NCI-H2196 (cell line): Measurements from ENCODE around the gene CRAT.
A peak's percentile ranks its signal among the peaks of the same experiment; 100 is the strongest.

ENCODE experiments used
- DNase-seq: peaks from one replicate; lab custom pipeline; 2025; ENCODE audit not compliant: unreplicated experiment; lab: John Stamatoyannopoulos, UW

Gene CRAT

DNA sequence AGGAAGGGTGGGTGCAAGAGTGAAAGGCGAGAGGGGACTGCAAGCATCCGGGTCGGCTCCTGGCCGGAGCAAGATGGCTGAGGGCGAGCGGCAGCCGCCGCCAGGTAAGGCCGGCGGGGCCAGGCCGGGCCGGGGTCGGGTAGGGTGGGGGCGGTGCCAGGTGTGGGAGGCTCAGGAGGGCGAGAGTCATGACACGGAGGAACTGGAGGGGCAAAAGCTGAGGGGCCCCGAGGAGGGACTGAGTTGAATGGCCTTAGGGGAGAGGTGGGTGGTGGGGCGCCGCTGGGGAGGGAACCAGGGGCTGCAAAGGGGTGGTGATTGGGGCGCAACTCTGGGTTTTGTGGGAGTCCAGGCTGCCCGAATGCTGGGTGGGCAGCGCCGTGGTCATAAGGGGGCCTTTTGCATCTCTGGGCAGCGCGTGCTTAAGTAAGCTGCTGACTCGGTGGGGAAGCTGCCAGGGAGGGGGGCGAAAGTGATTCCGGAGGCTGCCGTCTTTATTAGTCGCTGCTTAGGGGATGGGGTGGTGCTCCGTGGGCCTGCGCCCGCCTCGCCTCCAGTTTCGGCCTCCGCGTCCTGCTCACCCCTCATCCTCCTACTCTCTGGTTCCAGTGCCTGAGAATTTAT is 1.0 kb upstream of the CRAT start:
- DNase-seq, result no peak

GRCh38 chr9:129109952-129110739 is 447 bp downstream of the CRAT start:
- DNase-seq, result no peak

GRCh38 chr9:129109537-129109903 is 1.1 kb downstream of the CRAT start:
- peak; percentile 15 for DNase-seq

GRCh38 chr9:129108805-129109536 is 1.6 kb downstream of the CRAT start:
- DNase-seq, result peak; percentile 26

DNA sequence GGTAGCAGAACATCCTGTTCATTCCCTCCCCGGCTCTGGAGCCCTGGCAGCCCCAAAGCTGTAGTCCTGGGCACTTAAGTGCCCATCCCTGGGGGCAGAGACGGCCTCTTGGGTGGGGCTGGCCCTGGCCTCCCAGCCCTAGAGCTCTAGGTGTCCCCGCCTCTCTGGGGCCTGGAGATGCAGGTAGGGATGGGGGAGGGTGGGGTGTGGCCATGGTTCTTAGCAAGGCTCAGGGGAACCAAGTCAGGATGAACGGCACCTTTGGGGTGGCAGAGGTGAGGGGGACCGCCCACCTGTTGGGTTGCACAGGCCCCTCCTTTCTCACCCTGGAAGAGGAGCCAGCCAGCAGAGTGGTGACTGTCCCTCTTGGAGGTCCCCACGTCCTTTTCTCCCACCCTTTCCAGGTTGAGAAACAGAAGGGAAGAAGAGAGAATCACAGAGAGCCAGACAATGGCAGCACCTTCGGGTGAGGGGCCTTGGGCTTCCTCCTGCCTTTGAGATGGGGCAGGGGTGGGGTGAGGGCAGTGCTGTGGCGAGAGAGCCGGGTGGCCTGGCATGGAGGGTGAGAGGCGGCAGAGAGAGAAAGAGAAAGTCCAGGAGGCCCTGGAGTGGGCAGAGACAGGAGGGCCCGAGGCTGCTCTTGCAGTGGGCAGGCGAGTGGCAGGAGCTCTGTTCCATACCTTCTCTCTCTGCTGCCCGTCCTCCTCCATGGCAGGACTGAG is 2.3 kb downstream of the CRAT start:
- no peak for DNase-seq

DNA sequence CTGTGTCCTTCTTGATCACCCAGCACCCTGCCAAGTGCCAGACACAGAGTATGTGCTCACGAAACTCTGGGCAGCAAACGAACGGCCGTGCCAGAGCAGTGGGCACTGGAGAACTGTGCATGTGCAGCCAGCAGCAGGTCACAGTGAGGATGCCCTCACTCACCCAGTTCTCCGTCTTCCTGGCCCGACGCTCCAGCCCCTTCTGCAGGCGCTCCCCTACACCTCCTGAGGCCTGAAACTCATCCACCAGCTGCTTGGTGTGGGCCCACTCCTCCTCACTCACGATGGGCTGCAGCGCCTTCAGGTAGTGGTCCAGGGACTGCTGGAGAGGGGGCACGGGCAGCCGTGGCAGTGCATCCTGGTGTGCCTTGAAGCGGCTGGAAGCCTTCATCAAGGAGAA is 2.9 kb downstream of the CRAT start:
- no peak for DNase-seq

DNA sequence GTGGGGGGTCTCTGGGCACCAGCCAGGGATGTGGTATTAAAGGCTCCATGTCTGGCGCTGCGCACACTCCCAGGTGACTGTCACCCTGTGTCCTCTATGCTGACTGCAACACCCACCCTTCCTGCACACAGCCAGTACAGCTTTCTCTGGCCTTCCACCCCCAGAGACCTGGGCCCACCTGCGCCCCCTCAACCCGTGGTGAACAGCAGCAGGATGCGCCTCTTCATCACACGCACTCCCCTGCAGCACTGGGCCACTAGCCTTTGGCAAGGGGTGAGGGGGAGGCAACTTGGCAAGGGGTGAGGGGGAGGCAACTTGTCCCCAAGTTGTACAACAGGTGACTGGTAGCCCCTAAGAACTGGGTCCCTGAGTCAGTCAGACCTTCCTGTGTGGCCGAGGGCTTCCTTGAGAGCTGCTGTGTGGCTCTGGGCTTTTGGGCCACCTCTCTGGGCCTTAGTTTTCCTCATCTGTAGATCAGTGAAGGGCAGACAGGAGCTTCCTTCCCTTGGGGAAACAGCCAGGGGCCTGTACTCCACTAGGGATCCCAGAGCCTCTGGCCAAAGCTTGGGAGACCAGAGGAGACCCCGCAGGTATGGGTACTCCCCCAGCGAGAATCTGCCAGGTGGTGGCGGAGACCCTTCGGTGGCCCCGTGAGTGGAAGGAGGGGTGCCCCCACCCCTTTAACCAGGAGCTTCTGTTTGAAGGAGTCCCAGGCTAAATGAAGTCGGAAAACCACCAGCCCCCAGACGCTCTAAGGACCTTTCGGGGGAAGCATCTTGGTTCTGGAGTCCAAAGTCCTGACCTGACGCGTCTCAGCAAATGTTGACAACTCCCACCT is 4.5 kb downstream of the CRAT start:
- no peak for DNase-seq

GRCh38 chr9:129104051-129104450 is 6.5 kb downstream of the CRAT start:
- DNase-seq, result no peak

DNA sequence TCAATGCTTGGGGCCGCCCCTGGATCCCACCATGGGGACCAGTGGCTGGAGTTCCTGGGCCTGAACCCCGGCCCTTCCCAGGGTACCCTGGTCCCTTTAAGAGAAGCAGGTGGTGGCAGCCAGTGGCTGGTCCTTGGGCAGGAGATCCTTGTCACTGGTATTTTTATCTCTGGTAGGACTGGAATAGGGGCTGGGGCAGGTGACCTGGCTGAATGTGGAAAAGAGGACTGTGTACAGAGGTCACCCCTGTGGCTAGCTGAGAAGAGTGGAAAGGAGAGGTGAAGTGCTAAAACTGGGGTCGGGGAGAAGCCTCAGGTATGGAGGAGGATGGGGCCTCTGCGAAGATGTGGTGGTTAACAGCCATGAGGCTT is 7.0 kb downstream of the CRAT start:
- DNase-seq, result no peak

- peak; percentile 76 for DNase-seq
Observed at GRCh38 chr9:129102791-129103594, 7.6 kb downstream of the CRAT start.

GRCh38 chr9:129102095-129102525 is 8.5 kb downstream of the CRAT start:
- no peak for DNase-seq

GRCh38 chr9:129101279-129101678 is 9.3 kb downstream of the CRAT start:
- no peak for DNase-seq

GRCh38 chr9:129100383-129101169 is 10.0 kb downstream of the CRAT start:
- DNase-seq, result no peak

DNA sequence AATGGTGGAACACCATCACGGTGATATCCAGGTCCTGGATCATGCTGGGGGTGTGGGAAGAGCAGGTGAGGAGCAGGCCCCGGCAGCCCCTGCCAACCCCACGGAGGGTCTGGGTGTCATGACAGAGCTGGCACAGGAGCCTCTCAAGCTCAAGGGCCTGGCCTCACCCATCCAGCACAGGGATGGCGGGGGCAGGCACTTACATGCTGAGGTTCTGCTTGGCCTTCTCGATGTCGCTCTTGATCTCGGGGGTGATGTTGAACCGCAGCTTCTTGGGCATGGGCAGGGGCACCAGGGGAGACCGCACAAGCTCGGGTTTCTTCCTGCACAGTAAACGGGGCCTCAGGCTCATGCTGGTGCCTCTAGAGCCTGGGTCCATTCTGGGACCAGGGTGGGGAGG is 12.3 kb downstream of the CRAT start:
- no peak for DNase-seq

DNA sequence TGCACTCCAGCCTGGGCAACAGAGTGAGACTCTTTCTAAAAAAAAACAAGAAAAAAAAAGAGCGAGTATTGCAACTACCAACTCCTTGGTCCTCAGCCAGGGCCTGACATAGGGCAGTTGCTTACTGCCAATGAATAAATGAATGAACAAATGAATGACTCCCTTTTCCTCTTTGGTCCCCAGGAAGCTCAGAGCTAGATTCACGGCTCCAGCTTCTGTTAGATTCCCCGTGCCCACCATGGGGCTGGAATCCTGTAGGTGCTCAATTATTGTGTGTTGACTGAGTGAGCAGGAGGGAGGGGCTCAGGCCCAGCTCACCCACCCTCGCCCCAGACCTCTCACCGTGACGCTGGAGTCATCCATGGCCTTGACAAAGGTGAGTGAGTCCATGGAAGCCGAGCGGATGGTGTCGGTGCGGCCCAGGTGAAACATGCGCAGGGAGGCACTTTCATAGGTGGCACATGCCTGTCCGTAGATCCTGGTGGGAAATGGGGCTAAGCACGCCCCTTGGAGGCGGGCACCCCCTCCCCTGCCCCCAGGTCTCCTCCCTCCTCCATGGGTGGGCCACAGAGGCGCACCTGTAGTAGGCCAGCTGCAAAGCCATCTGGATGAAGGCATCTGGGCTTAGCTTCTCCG is 12.8 kb downstream of the CRAT start:
- no peak for DNase-seq

DNA sequence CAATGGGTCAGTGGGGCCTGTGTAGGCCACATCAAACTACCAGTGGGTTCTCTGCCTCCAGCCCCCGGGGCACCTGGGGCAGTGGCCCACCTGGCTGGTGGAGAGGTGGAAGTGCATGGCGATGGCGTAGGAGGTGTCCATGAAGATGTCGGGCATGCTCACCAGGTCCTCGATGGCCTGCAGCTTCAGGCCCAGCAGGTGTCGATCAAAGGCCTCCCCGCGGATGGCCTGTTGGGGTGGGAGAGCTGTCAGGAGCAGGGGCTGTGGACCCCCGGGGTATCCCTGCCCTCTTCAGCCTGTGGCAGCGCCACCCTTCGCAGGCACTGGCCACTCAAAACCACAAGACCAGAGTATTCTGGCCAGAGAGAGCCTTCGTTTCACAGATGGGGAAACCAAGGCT is 14.7 kb downstream of the CRAT start:
- no peak for DNase-seq

DNA sequence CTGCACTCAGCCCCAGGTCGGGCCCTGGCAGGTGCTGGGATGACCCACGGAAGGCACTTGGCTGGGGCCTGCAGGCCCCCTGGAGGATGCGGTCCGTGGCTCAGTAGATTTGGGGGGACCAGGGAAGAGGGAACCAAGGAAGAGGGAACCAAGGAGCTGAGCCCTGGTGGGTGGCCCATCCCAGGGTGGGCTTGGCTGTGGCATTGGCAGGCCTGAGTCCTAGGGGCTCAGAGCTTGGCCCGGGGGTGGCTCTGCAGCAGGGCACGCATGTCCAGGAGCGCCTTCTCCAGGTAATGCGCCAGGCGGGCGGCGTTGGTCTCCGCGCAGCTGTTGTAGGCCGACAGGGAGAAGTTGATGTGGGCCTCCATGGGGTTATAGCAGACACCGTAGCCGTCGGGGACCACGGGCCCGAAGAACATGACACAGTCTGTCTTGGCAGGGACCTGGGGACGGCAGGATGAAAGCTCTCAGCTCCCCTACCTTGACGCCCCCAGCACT is 15.4 kb downstream of the CRAT start:
- no peak for DNase-seq

DNA sequence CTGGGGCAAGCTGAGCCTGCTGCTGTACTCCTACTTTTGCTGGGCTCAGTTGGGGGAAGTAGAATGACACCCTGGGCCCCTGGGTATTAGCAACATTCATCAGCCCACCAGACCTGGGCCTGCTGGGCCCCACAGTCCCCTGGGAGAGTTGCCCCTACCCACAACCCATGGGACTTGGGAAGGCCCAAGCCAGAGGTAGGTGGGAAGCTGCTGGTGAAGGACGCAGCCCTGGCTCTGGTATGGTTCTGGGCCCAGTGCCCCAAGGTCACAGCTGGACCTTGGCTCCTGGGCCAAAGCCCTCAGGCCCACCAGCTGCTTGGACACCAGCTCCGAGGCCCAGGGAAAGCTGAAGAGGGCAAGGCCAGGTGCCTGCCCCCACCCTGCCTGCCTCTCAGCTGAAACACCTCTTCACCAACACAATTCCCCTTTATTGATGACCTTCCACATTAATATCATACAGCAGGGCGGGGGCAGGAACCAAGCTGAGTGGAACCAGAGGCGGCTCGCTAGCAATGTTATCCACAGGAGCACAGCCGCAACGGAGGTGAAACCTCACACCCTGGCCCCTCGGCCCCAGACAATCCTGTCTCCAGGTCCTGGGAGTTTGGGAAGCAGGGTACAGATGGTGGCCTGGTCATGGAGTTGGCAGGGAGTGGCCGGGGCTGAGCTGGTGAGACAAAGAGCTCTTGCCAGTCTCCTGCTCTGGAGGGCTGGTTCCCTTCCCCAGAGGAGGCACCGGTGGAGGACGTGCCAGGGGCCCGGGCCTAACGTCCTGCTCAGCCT is 16.0 kb downstream of the CRAT start:
- no peak for DNase-seq
